SK-N-SH (cell line): ENCODE results near the gene LYPD5. TPM values are rescaled to one million over a fixed set of nuclear protein-coding genes. Genes with fewer than 3 reads are reported as not detected.

Experiments
- CTCF ChIA-PET: fragments of 300-600, 350-600 bp; formaldehyde crosslinking; extraction: SDS; loops from one replicate; lab custom pipeline; 2021; lab: Yijun Ruan, JAX
- POLR2A ChIA-PET: fragments of 350-600 bp; sonication (Branson Sonifier 250); formaldehyde crosslinking; extraction: SDS; loops from one replicate; lab custom pipeline; 2020; ENCODE audit warnings: antibody characterized with exemption, inconsistent platforms; lab: Yijun Ruan, JAX
- DNase-seq: peaks from one replicate; pipeline ENCODE4 v3.0.0; 2012
- H2AFZ ChIP-seq: fragments of 200-600 bp; sonication (generic); 2 replicates; pipeline ENCODE4 v1.8.1; 2016; ENCODE audit warnings: antibody characterized with exemption, mild to moderate bottlenecking, low read depth
- H3F3A ChIP-seq: fragments of 200-600 bp; sonication (generic); replicated peaks from 2 replicates; pipeline ENCODE3; 2016; ENCODE audit warnings: antibody characterized with exemption, mild to moderate bottlenecking; ENCODE audit not compliant: insufficient read depth
- H3K27ac ChIP-seq, 2 experiments: fragments of 200-500 bp in 1 of 2; fragments of 200-600 bp in 1 of 2; sonication (Bioruptor generic) in 1 of 2; sonication (generic), shearing (Covaris generic) in 1 of 2; 2 replicates each; pipeline versions ENCODE4 v1.5.1 to v1.6.1; 2014 to 2016; ENCODE audit warnings: low read depth in 2 of 2, inconsistent platforms in 1 of 2, low read length in 1 of 2, mild to moderate bottlenecking in 1 of 2, mixed read lengths in 1 of 2
- H3K27me3 ChIP-seq: fragments of 200-600 bp; sonication (generic), shearing (Covaris generic); 2 replicates; pipeline ENCODE4 v1.6.1; 2016; ENCODE audit warnings: mixed run types; ENCODE audit not compliant: insufficient read depth
- H3K36me3 ChIP-seq, 2 experiments: fragments of 200-500 bp in 1 of 2; fragments of 200-600 bp in 1 of 2; sonication (Bioruptor generic) in 1 of 2; sonication (generic) in 1 of 2; replicated peaks in 1 of 2; 2 replicates each; pipeline versions ENCODE3 to v1.5.1; 2014 to 2016; ENCODE audit warnings: low read length in 1 of 2, mild to moderate bottlenecking in 1 of 2; ENCODE audit not compliant: insufficient read depth in 2 of 2, control insufficient read depth in 1 of 2
- H3K4me1 ChIP-seq, 2 experiments: fragments of 200-500 bp in 1 of 2; fragments of 200-600 bp in 1 of 2; sonication (Bioruptor generic) in 1 of 2; sonication (generic), shearing (Covaris generic) in 1 of 2; 2 replicates each; pipeline versions ENCODE4 v1.5.1 to v1.6.1; 2014 to 2016; ENCODE audit warnings: low read depth in 1 of 2, low read length in 1 of 2, mixed run types in 1 of 2; ENCODE audit not compliant: insufficient read depth in 2 of 2, control insufficient read depth in 1 of 2
- H3K4me2 ChIP-seq: fragments of 200-600 bp; sonication (generic), shearing (Covaris generic); 2 replicates; pipeline ENCODE4 v1.6.1; 2017; ENCODE audit warnings: mixed run types
- H3K4me3 ChIP-seq, 2 experiments: fragments of 200-500 bp in 1 of 2; fragments of 200-600 bp in 1 of 2; sonication (Bioruptor generic) in 1 of 2; sonication (generic), shearing (Covaris generic) in 1 of 2; 2 replicates each; pipeline versions ENCODE4 v1.5.1 to v1.8.1; 2014 to 2016; ENCODE audit warnings: low read depth in 2 of 2, inconsistent platforms in 1 of 2, low read length in 1 of 2, mild to moderate bottlenecking in 1 of 2, mixed read lengths in 1 of 2, moderate library complexity in 1 of 2
- H3K79me2 ChIP-seq: fragments of 200-600 bp; sonication (generic); 2 replicates; pipeline ENCODE4 v1.8.1; 2017; ENCODE audit warnings: mild to moderate bottlenecking; ENCODE audit not compliant: insufficient read depth
- H3K9ac ChIP-seq: fragments of 200-600 bp; sonication (generic); 2 replicates; pipeline ENCODE4 v1.6.1; 2017; ENCODE audit warnings: mixed run types
- H3K9me2 ChIP-seq: fragments of 200-600 bp; sonication (generic); 2 replicates; pipeline ENCODE4 v1.6.1; 2017; ENCODE audit warnings: mixed run types
- H3K9me3 ChIP-seq: fragments of 200-600 bp; sonication (generic); 2 replicates; pipeline ENCODE4 v1.6.1; 2017; ENCODE audit warnings: mixed run types, mild to moderate bottlenecking, moderate library complexity
- H4K20me1 ChIP-seq: fragments of 200-600 bp; sonication (generic); 2 replicates; pipeline ENCODE4 v1.6.1; 2017; ENCODE audit warnings: mild to moderate bottlenecking, mixed run types; ENCODE audit not compliant: insufficient read depth
- CHD2 ChIP-seq: fragments of 150-350 bp; IDR thresholded peaks from 2 replicates; pipeline ENCODE4 v1.6.1; 2018; ENCODE audit warnings: low read length; ENCODE audit not compliant: partially characterized antibody
- ELF1 ChIP-seq: IDR thresholded peaks from 2 replicates; pipeline ENCODE4 v1.4.0; 2012
- EP300 ChIP-seq, 2 experiments: IDR thresholded peaks; 2 replicates each; pipeline versions ENCODE4 v1.4.0 to v1.6.1; 2012; ENCODE audit warnings: borderline replicate concordance in 1 of 2, low read depth in 1 of 2, low read length in 1 of 2
- EZH2phosphoT487 ChIP-seq: fragments of 200-600 bp; sonication (generic); IDR thresholded peaks from 2 replicates; pipeline ENCODE4 v1.6.1; 2017; ENCODE audit warnings: low read depth, mixed run types, mild to moderate bottlenecking, antibody characterized with exemption, moderate library complexity, borderline replicate concordance
- FOSL2 ChIP-seq: IDR thresholded peaks from 2 replicates; pipeline ENCODE4 v1.4.0; 2012; ENCODE audit warnings: low read depth, mild to moderate bottlenecking, moderate library complexity, borderline replicate concordance
- FOXM1 ChIP-seq: IDR thresholded peaks from 2 replicates; pipeline ENCODE4 v1.4.0; 2012; ENCODE audit warnings: low read depth, mild to moderate bottlenecking
- GABPA ChIP-seq: IDR thresholded peaks from 2 replicates; pipeline ENCODE4 v1.4.0; 2012; ENCODE audit warnings: low read depth, mild to moderate bottlenecking
- GATA2 ChIP-seq: sonication (generic); formaldehyde crosslinking; IDR thresholded peaks from 2 replicates; pipeline ENCODE4 v1.5.0; 2020; ENCODE audit warnings: mild to moderate bottlenecking, missing genetic modification reagents
- JUND ChIP-seq: IDR thresholded peaks from 2 replicates; pipeline ENCODE4 v1.4.0; 2012
- MAX ChIP-seq: IDR thresholded peaks from 2 replicates; pipeline ENCODE4 v1.4.0; 2012; ENCODE audit warnings: low read depth
- NRF1 ChIP-seq: IDR thresholded peaks from 2 replicates; pipeline ENCODE4 v1.6.1; 2012; ENCODE audit warnings: low read depth, mild to moderate bottlenecking, low read length
- POLR2AphosphoS5 ChIP-seq: IDR thresholded peaks from 2 replicates; pipeline ENCODE4 v1.6.1; 2012; ENCODE audit warnings: low read depth, low read length
- RAD21 ChIP-seq: IDR thresholded peaks from 2 replicates; pipeline ENCODE4 v1.6.1; 2012; ENCODE audit warnings: mild to moderate bottlenecking, low read length
- SIN3A ChIP-seq: IDR thresholded peaks from 2 replicates; pipeline ENCODE4 v1.6.1; 2012; ENCODE audit warnings: low read depth, mild to moderate bottlenecking, low read length, moderate library complexity, borderline replicate concordance
- TAF1 ChIP-seq: IDR thresholded peaks from 2 replicates; pipeline ENCODE4 v1.6.1; 2012; ENCODE audit warnings: low read depth, mild to moderate bottlenecking, low read length, moderate library complexity, borderline replicate concordance
- USF2 ChIP-seq: fragments of 150-350 bp; IDR thresholded peaks from 2 replicates; pipeline ENCODE4 v1.6.1; 2017; ENCODE audit warnings: antibody characterized with exemption, low read length, low read depth, borderline replicate concordance
- YY1 ChIP-seq: IDR thresholded peaks from 2 replicates; pipeline ENCODE4 v1.4.0; 2012; ENCODE audit warnings: low read depth, mild to moderate bottlenecking
- WGBS: methylation state at CpG from one replicate; pipeline ENCODE4 v1.1.6; 2017; ENCODE audit warnings: low lambda C conversion rate; 5-methylcytosine and 5-hydroxymethylcytosine counted together
- polyA plus RNA-seq, 3 experiments: library from polyadenylated mRNA; depleted of rRNA; stranded (reverse); fragments of >200 nt; gene quantifications; 2 replicates each; pipeline ENCODE4 v1.2.3, GENCODE V29; 2012
- TF ChIP-seq, protein P1 (sequence below): IDR thresholded peaks from 2 replicates; pipeline ENCODE4 v1.4.0; 2012; ENCODE audit warnings: low read depth, borderline replicate concordance

The LYPD5 gene
- polyA plus RNA-seq, 1 of the 3 experiments (the other 2 are of a cell fraction) = 0.13 TPM

DNA sequence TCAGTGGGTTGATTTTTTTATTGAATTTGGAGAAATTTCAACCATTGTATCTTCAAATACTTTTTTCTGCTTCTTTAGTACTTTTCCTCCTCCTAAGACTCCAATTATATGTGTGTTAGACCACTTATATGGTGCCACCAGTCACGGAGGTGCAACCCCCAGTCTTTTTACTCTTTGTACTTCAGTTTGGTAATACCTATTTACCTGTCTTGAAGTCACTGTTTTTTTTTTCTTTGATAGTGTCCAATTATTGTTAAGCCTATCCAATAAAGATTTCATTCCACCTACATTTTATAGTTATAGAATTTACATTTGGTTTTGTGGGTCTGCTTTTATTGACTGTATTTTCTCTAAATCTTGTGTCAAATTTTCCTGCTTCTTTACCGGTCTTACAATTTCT lies 39.8 kb upstream of the LYPD5 start:
- CTCF ChIA-PET = no interaction called here
- Histone ChIP-seq H3K9ac (no peak overlapping the region), H3K4me2 (no peak overlapping the region), H3K4me3 (no peak overlapping the region), H4K20me1 (no peaks in the 10 kb centered on the region), H3K9me3 (peaks cover 54% of the 10 kb centered on the region), H3F3A (no peaks in the 10 kb centered on the region), H3K79me2 (no peaks in the 10 kb centered on the region), H3K27me3 (no peaks in the 10 kb centered on the region), H3K9me2 (no peaks in the 10 kb centered on the region), H2AFZ (no peak overlapping the region), H3K27ac (no peak overlapping the region), H3K36me3 (peaks cover 93 to 95% of the 10 kb centered on the region in 2 experiments), H3K4me1 (no peaks in the 10 kb centered on the region)
- POLR2A ChIA-PET = no interaction called here
- DNase-seq = no peak
- TF ChIP-seq FOXM1 (no peak), CHD2 (no peak), NRF1 (no peak), POLR2AphosphoS5 (no peak), FOSL2 (no peak), RAD21 (no peak), EP300 (IDR thresholded peaks at IDR 0.05; ENCODE audit: borderline replicate concordance in 1 of 2, low read depth in 1 of 2, low read length in 1 of 2) (no peak)
- 89% methylated on average over 2 of the region's 2 CpGs for WGBS

- H3K4me2 ChIP-seq = no peak overlapping the region
- CTCF ChIA-PET = interaction anchor here (1.0 to 1.9 kb wide), 3 partner anchors 17 to 180 kb away, joined by 3 to 6 read pairs (median 3); no protein-coding TSS in a partner anchor
- DNase-seq = no peak
- H3K79me2 ChIP-seq = no peaks in the 10 kb centered on the region
- H3K9ac ChIP-seq = no peak overlapping the region
- H3K9me2 ChIP-seq = no peaks in the 10 kb centered on the region
- H3F3A ChIP-seq = no peaks in the 10 kb centered on the region
- H3K27ac ChIP-seq = no peak overlapping the region
- H3K9me3 ChIP-seq = peaks cover 32% of the 10 kb centered on the region
- no peak overlapping the region for H2AFZ ChIP-seq
- H4K20me1 ChIP-seq = no peaks in the 10 kb centered on the region
- H3K4me1 ChIP-seq = no peaks in the 10 kb centered on the region
- peaks cover 85 to 94% of the 10 kb centered on the region in 2 experiments for H3K36me3 ChIP-seq
- TF ChIP-seq CHD2 (no peak), EZH2phosphoT487 (no peak), JUND (no peak)
- TF ChIP-seq, all 33 proteins: peak for 0
- no peak overlapping the region for H3K4me3 ChIP-seq
- POLR2A ChIA-PET = no interaction called here
- no peaks in the 10 kb centered on the region for H3K27me3 ChIP-seq
Measured at GRCh38 chr19:43839139-43839538, 36.9 kb upstream of the LYPD5 start.

DNA sequence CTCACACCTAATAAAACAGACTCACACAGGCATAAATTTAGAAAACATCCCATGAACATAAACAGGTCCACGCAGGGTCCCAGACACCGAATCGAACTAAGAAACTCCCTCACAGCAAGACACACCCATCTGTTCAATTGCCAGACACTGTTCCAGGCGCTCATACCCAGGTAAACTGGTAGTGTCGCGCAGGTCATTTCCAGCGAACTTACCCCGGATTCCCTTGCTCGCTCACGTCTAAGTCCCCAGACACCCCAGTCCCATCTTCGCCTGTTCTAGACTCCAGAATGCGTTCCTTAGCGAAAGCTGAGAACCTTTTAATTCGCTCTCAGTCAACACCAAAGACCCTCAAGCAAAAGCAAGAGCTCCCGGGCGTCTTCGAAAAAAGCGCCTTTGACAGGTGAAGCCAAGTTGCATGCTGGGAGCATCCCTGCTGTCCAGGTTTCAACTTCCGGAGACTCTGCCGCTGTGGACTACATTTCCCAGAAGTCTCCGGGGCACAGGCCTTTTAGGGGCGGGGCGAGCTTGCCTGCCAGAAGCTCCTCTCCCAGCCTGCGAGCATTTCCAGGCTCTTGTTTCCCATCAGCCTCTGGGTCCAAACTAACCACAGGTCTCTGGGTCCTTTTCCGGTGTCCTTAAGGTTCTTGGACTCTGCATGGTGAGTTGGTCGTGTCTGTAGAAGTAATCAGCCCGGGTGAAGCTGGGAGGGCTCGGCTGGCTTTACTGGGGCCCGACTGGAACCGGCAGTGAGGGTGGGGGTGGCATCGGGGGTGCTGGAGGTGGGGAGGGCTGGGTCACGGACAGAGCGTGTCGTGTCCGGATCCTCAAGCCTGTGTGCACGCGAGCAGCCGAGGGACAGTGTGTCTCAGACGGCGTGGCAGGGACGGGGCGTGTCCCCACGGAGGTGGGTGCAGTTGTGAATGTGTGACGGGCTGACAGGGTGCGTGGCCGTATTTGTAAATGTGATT lies 24.8 kb upstream of the LYPD5 start, which contains the start of gene ZNF283:
TSS of gene ZNF283 (plus strand) at position 535 of the 968 bp plus-strand sequence. CDS start 6,184 bp downstream, outside the sequence.
- POLR2A ChIA-PET = interaction anchor here (0.6 to 1.0 kb wide), 2 partner anchors 74 to 108 kb away, joined by 3 to 5 read pairs; partner anchors contain the start of gene ZNF45
- no peaks in the 10 kb centered on the region for H3K9me2 ChIP-seq
- no peaks in the 10 kb centered on the region for H3F3A ChIP-seq
- CTCF ChIA-PET = interaction anchor here (1.6 kb wide), 1 partner anchor 17 kb away, joined by 4 read pairs; no protein-coding TSS in a partner anchor
- peak within 1 kb of the TSS; percentile 61 for H3K9ac ChIP-seq
- H3K27ac ChIP-seq = peak within 1 kb of the TSS; percentile 37 to 65; a peak in 3 of 4 replicates
- peak within 1 kb of the TSS; percentile 99 for H2AFZ ChIP-seq
- peak within 1 kb of the TSS; percentile 80 for H3K4me2 ChIP-seq
- no peaks in the 10 kb centered on the region for H3K9me3 ChIP-seq
- H3K79me2 ChIP-seq = peaks cover 18% of the 10 kb centered on the region
- 37% methylated on average over 34 of the region's 46 CpGs for WGBS
- H3K36me3 ChIP-seq = peaks cover 13 to 33% of the 10 kb centered on the region in 2 experiments
- peak within 1 kb of the TSS; percentile 70 to 82 for H3K4me3 ChIP-seq
- DNase-seq = peak; percentile 90
- peaks cover 0 to 4% of the 10 kb centered on the region in 2 experiments; a peak in 1 of 4 replicates for H3K4me1 ChIP-seq
- H3K27me3 ChIP-seq = no peaks in the 10 kb centered on the region
- H4K20me1 ChIP-seq = no peaks in the 10 kb centered on the region
- TF ChIP-seq EP300 (IDR thresholded peaks at IDR 0.05; ENCODE audit: borderline replicate concordance in 1 of 2, low read depth in 1 of 2, low read length in 1 of 2) (no peak), TAF1 (peak; percentile 59; the same call in 1 of the 2 replicates), GABPA (peak; percentile 78), GATA2 (CRISPR knock-in tag) (no peak), SIN3A (0 out of 2 replicates have a peak, but pooled peaks have one; percentile 14), JUND (no peak), ELF1 (peak; percentile 90), NRF1 (no peak), MAX (peak; percentile 42; the same call in 1 of the 2 replicates), EZH2phosphoT487 (no peak), USF2 (no peak), CHD2 (peak; percentile 79), YY1 (no peak)
- TF ChIP-seq, protein P1, sequence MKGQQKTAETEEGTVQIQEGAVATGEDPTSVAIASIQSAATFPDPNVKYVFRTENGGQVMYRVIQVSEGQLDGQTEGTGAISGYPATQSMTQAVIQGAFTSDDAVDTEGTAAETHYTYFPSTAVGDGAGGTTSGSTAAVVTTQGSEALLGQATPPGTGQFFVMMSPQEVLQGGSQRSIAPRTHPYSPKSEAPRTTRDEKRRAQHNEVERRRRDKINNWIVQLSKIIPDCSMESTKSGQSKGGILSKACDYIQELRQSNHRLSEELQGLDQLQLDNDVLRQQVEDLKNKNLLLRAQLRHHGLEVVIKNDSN = no peak; the same call in 1 of the 2 replicates
